GM23338 (cell line): Measurements from ENCODE around the gene KIAA0232.

Experiments
- CREB1 ChIP-seq: fragments of 250-450 bp; sonication (Bioruptor Pico); IDR thresholded peaks from 2 replicates; pipeline ENCODE4 v1.5.0; 2020; ENCODE audit warnings: low read depth, mild to moderate bottlenecking, moderate library complexity
- EZH2 ChIP-seq: fragments of 200-600 bp; sonication (generic); IDR thresholded peaks from one replicate; pipeline ENCODE4 v1.8.0; 2017; ENCODE audit warnings: antibody characterized with exemption, mild to moderate bottlenecking, low read depth; ENCODE audit not compliant: unreplicated experiment
- EZH2phosphoT487 ChIP-seq: fragments of 200-600 bp; sonication (generic); IDR thresholded peaks from one replicate; pipeline ENCODE4 v1.8.1; 2018; ENCODE audit warnings: antibody characterized with exemption; ENCODE audit not compliant: unreplicated experiment
- JUNB ChIP-seq: IDR thresholded peaks from one replicate; pipeline ENCODE4 v1.6.1; 2016; ENCODE audit warnings: antibody characterized with exemption; ENCODE audit not compliant: unreplicated experiment
- NANOG ChIP-seq: IDR thresholded peaks from 2 replicates; pipeline ENCODE4 v1.6.1; 2016; ENCODE audit warnings: antibody characterized with exemption, borderline replicate concordance
- POLR2AphosphoS5 ChIP-seq: IDR thresholded peaks from 2 replicates; pipeline ENCODE4 v1.6.1; 2016; ENCODE audit warnings: antibody characterized with exemption, low read depth
- ZNF331 ChIP-seq: fragments of 250-450 bp; sonication (Bioruptor Pico); IDR thresholded peaks from 2 replicates; pipeline ENCODE4 v1.5.0; 2020; ENCODE audit warnings: low read depth, mild to moderate bottlenecking, moderate library complexity
- TF ChIP-seq, protein P1 (sequence below), 2 experiments: fragments of 200-600 bp in 1 of 2; sonication (generic) in 1 of 2; conservative IDR thresholded peaks; 2 replicates each; pipeline versions ENCODE4 v1.5.1 to v1.6.1; 2016 to 2017; ENCODE audit warnings: antibody characterized with exemption in 2 of 2, low read depth in 2 of 2, mild to moderate bottlenecking in 2 of 2, moderate library complexity in 1 of 2
- TF ChIP-seq, protein P2 (sequence below): IDR thresholded peaks from one replicate; pipeline ENCODE4 v1.6.1; 2018; ENCODE audit warnings: antibody characterized with exemption; ENCODE audit not compliant: unreplicated experiment
- TF ChIP-seq, protein P3 (sequence below): IDR thresholded peaks from 2 replicates; pipeline ENCODE4 v1.6.1; 2016; ENCODE audit warnings: antibody characterized with exemption
- TF ChIP-seq, protein P4 (sequence below): fragments of 250-450 bp; sonication (Bioruptor Pico); IDR thresholded peaks from 2 replicates; pipeline ENCODE4 v1.5.0; 2020; ENCODE audit warnings: mild to moderate bottlenecking, moderate library complexity

DNA sequence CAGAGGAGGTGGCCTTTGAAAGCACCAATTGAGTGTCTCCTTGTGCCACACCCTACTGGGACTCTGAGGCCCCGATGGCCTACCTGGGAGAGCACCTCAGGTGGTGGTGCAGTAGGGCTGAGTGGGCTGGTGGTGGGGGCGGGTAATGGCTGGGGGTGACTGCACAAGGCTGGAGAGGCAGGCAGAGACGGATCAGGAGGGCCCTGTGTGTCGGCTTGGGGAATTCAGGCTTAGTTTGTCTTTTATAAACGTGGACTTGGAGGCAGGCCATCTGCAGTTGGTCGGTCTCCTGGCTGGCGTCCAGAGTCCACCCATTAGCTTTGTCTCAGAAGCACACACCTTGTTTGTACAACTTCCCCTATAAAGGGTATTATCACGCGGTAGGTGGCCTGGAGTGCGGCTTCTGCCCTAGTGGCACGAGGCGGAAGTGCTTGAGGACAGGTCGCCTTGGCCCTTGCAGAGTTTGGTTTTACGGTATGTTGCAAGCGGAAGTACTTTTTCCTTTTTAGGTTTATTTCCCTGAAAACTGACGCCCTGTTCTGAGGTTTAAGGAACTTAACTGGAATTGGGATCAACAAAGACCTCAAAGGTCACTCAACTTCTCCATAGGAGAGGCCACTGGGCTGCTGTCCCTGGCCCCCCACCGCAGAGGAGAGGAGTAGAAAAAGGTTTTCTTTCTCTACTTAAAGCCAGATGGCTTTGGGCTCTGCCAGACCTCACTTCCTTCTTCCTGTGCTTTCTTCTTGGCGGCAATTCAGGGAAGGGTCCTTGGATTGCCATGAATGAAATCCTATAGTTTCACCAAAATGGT, 135.1 kb downstream of the KIAA0232 start:
- TF ChIP-seq POLR2AphosphoS5 (no peak), EZH2 (no peak), EZH2phosphoT487 (no peak), CREB1 (CRISPR knock-in tag) (no peak), ZNF331 (no peak), NANOG (no peak), JUNB (no peak)
- TF ChIP-seq, protein P1, sequence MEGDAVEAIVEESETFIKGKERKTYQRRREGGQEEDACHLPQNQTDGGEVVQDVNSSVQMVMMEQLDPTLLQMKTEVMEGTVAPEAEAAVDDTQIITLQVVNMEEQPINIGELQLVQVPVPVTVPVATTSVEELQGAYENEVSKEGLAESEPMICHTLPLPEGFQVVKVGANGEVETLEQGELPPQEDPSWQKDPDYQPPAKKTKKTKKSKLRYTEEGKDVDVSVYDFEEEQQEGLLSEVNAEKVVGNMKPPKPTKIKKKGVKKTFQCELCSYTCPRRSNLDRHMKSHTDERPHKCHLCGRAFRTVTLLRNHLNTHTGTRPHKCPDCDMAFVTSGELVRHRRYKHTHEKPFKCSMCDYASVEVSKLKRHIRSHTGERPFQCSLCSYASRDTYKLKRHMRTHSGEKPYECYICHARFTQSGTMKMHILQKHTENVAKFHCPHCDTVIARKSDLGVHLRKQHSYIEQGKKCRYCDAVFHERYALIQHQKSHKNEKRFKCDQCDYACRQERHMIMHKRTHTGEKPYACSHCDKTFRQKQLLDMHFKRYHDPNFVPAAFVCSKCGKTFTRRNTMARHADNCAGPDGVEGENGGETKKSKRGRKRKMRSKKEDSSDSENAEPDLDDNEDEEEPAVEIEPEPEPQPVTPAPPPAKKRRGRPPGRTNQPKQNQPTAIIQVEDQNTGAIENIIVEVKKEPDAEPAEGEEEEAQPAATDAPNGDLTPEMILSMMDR (conservative IDR thresholded peaks at IDR 0.05; ENCODE audit: low read depth in 2 of 2): peak; percentile 52 to 62
- TF ChIP-seq, protein P2, sequence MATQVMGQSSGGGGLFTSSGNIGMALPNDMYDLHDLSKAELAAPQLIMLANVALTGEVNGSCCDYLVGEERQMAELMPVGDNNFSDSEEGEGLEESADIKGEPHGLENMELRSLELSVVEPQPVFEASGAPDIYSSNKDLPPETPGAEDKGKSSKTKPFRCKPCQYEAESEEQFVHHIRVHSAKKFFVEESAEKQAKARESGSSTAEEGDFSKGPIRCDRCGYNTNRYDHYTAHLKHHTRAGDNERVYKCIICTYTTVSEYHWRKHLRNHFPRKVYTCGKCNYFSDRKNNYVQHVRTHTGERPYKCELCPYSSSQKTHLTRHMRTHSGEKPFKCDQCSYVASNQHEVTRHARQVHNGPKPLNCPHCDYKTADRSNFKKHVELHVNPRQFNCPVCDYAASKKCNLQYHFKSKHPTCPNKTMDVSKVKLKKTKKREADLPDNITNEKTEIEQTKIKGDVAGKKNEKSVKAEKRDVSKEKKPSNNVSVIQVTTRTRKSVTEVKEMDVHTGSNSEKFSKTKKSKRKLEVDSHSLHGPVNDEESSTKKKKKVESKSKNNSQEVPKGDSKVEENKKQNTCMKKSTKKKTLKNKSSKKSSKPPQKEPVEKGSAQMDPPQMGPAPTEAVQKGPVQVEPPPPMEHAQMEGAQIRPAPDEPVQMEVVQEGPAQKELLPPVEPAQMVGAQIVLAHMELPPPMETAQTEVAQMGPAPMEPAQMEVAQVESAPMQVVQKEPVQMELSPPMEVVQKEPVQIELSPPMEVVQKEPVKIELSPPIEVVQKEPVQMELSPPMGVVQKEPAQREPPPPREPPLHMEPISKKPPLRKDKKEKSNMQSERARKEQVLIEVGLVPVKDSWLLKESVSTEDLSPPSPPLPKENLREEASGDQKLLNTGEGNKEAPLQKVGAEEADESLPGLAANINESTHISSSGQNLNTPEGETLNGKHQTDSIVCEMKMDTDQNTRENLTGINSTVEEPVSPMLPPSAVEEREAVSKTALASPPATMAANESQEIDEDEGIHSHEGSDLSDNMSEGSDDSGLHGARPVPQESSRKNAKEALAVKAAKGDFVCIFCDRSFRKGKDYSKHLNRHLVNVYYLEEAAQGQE: no peak
- TF ChIP-seq, protein P3, sequence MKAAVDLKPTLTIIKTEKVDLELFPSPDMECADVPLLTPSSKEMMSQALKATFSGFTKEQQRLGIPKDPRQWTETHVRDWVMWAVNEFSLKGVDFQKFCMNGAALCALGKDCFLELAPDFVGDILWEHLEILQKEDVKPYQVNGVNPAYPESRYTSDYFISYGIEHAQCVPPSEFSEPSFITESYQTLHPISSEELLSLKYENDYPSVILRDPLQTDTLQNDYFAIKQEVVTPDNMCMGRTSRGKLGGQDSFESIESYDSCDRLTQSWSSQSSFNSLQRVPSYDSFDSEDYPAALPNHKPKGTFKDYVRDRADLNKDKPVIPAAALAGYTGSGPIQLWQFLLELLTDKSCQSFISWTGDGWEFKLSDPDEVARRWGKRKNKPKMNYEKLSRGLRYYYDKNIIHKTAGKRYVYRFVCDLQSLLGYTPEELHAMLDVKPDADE: no peak
- TF ChIP-seq, protein P4, sequence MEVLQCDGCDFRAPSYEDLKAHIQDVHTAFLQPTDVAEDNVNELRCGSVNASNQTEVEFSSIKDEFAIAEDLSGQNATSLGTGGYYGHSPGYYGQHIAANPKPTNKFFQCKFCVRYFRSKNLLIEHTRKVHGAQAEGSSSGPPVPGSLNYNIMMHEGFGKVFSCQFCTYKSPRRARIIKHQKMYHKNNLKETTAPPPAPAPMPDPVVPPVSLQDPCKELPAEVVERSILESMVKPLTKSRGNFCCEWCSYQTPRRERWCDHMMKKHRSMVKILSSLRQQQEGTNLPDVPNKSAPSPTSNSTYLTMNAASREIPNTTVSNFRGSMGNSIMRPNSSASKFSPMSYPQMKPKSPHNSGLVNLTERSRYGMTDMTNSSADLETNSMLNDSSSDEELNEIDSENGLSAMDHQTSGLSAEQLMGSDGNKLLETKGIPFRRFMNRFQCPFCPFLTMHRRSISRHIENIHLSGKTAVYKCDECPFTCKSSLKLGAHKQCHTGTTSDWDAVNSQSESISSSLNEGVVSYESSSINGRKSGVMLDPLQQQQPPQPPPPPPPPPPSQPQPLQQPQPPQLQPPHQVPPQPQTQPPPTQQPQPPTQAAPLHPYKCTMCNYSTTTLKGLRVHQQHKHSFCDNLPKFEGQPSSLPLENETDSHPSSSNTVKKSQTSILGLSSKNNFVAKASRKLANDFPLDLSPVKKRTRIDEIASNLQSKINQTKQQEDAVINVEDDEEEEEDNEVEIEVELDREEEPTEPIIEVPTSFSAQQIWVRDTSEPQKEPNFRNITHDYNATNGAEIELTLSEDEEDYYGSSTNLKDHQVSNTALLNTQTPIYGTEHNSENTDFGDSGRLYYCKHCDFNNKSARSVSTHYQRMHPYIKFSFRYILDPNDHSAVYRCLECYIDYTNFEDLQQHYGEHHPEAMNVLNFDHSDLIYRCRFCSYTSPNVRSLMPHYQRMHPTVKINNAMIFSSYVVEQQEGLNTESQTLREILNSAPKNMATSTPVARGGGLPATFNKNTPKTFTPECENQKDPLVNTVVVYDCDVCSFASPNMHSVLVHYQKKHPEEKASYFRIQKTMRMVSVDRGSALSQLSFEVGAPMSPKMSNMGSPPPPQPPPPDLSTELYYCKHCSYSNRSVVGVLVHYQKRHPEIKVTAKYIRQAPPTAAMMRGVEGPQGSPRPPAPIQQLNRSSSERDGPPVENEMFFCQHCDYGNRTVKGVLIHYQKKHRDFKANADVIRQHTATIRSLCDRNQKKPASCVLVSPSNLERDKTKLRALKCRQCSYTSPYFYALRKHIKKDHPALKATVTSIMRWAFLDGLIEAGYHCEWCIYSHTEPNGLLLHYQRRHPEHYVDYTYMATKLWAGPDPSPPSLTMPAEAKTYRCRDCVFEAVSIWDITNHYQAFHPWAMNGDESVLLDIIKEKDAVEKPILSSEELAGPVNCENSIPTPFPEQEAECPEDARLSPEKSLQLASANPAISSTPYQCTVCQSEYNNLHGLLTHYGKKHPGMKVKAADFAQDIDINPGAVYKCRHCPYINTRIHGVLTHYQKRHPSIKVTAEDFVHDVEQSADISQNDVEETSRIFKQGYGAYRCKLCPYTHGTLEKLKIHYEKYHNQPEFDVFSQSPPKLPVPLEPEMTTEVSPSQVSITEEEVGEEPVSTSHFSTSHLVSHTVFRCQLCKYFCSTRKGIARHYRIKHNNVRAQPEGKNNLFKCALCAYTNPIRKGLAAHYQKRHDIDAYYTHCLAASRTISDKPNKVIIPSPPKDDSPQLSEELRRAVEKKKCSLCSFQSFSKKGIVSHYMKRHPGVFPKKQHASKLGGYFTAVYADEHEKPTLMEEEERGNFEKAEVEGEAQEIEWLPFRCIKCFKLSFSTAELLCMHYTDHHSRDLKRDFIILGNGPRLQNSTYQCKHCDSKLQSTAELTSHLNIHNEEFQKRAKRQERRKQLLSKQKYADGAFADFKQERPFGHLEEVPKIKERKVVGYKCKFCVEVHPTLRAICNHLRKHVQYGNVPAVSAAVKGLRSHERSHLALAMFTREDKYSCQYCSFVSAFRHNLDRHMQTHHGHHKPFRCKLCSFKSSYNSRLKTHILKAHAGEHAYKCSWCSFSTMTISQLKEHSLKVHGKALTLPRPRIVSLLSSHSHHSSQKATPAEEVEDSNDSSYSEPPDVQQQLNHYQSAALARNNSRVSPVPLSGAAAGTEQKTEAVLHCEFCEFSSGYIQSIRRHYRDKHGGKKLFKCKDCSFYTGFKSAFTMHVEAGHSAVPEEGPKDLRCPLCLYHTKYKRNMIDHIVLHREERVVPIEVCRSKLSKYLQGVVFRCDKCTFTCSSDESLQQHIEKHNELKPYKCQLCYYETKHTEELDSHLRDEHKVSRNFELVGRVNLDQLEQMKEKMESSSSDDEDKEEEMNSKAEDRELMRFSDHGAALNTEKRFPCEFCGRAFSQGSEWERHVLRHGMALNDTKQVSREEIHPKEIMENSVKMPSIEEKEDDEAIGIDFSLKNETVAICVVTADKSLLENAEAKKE: no peak
